Lower leg skin (tissue), 3 donors: ENCODE results near the gene AGMO.

Experiments
- POLR2A ChIP-seq, 2 donors: fragments of 450-650 bp; IDR thresholded peaks; one replicate each; pipeline ENCODE4 v1.6.1; 2016 to 2017; ENCODE audit warnings: antibody characterized with exemption in 2 of 2, mild to moderate bottlenecking in 1 of 2, moderate library complexity in 1 of 2
- TF ChIP-seq, protein P1 (sequence below), 3 donors: fragments of 450-650 bp; IDR thresholded peaks; one replicate each; pipeline ENCODE4 v1.5.1; 2016; ENCODE audit warnings: antibody characterized with exemption in 3 of 3, mild to moderate bottlenecking in 3 of 3, moderate library complexity in 2 of 3

DNA sequence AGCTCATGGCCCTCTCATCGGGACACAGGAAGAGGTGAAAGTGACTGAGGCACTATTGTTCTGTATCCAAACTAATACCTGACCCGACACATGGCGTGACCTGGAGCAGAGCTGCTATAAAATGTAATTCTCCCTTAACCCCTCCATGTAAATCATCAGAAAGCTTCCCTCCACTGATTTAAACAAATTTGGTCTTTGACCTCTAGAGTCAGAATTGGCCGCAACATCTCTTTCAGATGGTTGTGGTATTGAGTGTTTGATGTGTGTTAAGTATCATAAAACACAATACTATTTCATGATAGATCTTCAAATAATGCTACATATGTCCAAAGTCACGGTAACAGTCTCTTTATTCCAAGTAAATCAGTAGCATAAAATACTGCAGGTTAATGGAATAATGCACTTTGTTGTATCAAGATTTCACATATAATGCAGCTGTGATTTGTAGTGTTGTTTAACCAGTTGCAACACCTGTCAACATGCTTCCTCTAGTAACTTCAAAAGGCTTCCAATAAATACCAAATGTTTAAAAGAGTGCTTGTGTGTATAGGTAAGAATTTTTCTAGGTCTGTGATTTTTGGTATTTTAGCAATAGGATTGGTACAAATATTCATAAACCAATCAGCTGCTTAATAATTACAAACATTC is 144.3 kb downstream of the AGMO start:
- TF ChIP-seq, protein P1, sequence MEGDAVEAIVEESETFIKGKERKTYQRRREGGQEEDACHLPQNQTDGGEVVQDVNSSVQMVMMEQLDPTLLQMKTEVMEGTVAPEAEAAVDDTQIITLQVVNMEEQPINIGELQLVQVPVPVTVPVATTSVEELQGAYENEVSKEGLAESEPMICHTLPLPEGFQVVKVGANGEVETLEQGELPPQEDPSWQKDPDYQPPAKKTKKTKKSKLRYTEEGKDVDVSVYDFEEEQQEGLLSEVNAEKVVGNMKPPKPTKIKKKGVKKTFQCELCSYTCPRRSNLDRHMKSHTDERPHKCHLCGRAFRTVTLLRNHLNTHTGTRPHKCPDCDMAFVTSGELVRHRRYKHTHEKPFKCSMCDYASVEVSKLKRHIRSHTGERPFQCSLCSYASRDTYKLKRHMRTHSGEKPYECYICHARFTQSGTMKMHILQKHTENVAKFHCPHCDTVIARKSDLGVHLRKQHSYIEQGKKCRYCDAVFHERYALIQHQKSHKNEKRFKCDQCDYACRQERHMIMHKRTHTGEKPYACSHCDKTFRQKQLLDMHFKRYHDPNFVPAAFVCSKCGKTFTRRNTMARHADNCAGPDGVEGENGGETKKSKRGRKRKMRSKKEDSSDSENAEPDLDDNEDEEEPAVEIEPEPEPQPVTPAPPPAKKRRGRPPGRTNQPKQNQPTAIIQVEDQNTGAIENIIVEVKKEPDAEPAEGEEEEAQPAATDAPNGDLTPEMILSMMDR (IDR thresholded peaks at IDR 0.05) = no peak
- TF ChIP-seq POLR2A (IDR thresholded peaks at IDR 0.05) = no peak
